ENCODE data around the gene TTLL6. TPM values are rescaled to one million over a fixed set of nuclear protein-coding genes. Genes with fewer than 3 reads are reported as not detected.
"Not testable (repeated sequence)": the region's sequence is repeated elsewhere in the genome, so short reads cannot be mapped to it uniquely, and the experiment has no call there.

TTLL6 gene
- total and polyA plus RNA-seq, 5 experiments from 2014 or later, result not detected

DNA sequence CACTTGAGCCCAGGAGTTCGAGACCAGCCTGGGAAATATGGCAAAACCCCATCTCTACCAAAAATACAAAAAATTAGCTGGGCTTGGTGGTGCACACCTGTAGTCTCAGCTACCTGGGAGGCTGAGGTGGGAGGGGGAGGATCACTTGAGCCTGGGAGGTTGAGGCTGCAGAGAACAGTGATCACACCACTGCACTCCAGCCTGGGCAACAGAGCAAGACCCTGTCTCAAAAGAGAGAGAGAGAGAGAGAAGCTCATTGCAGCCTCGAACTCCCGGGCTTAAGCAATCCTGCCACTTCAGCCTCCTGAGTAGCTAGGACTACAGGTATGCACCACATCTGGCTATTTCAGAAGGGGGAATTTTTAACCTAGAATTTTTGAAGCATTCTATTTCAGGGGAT lies 100.5 kb downstream of the TTLL6 start:
- not testable (repeated sequence) for H3K27ac Mint-ChIP-seq, ATAC-seq, DNase-seq, H3K4me3 Mint-ChIP-seq, H3K36me3 Mint-ChIP-seq
- POLR2A ChIA-PET, result interaction anchor here (1.3 kb wide), 1 partner anchor 16 kb away, joined by 4 read pairs; no protein-coding TSS in a partner anchor
- Mint-ChIP-seq H3K9me3 (peaks cover 0 to 12% (median 3%) of the 10 kb centered on the region in 9 donors), H3K4me1 (peaks cover 7 to 17% (median 14%) of the 10 kb centered on the region in 4 donors), H3K27me3 (peaks cover 37 to 86% (median 67%) of the 10 kb centered on the region in 5 donors)

DNA sequence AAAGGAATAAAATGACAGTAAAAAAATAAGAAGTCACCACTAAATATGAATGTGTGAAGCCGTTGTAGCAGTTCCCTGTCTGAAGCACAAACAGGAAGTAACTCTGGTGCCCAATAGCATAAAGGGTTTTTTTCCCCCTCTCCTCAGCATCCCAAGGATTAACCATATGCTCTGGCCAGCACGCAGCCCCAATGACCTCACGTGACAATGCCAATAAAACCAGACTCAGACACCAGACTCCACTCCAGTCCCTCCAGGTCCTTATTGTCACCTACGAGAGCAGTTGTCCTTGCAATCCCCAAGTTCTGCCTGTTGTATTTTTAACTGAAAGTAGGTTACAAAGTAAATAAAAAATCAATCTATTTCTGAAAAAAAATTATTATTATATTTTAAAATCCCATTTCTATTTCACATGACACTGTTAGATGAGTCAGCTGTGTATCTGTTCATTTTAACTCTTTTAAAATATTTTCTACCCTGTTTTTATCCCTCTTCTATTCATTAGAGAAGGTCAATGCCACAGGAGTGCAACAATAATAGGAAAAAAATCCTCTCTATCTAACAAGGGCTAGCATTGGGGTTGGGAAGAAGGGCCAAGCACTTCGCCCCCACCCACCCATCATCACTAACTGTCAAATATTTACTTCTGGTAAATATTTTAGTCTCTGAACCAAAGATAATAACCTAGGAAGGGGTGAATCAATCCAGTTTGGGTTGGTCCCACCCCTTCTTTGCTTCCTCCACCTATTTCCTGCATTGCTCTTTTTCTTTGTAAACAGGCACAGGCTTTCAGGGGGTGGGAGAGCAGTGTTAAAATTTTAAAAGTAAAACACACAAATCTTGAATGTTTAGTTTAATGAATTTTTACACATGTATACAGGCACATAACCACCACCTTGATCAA lies 101.3 kb downstream of the TTLL6 start:
- no peak overlapping the region for H3K27ac Mint-ChIP-seq
- POLR2A ChIA-PET, result no interaction called here
- H3K9me3 Mint-ChIP-seq, result peaks cover 0 to 12% (median 3%) of the 10 kb centered on the region in 9 donors

More for the DNA sequence above, 101.3 kb downstream of the TTLL6 start:
- Mint-ChIP-seq H3K4me3 (no peak overlapping the region), H3K36me3 (peaks cover 0 to 9% (median 7%) of the 10 kb centered on the region in 3 donors), H3K4me1 (peaks cover 6 to 17% (median 14%) of the 10 kb centered on the region in 4 donors), H3K27me3 (peaks cover 40 to 88% (median 68%) of the 10 kb centered on the region in 5 donors)
- no peak for DNase-seq
- ATAC-seq, result no peak

Small RNAs within 50 kb of the gene (microRNA-seq; reads per million reads assigned to microRNA genes)
- gene MIR3185 (ENCODE audit: borderline microRNAs expressed), result not detected

Other genes starting within 250 kb of the TTLL6 start
- gene HOXB4, start 238.9 kb downstream of the TTLL6 start, total RNA-seq, result 1 to 10 TPM; 1.8 to 2.3 TPM
- under 1 TPM in 2 of 3 donors, not detected in 1; 0.06 TPM for gene HOXB4, start 238.9 kb downstream of the TTLL6 start, polyA plus RNA-seq
- gene HOXB3, start 227.0 kb downstream of the TTLL6 start, total RNA-seq, result 1 to 10 TPM; 7.2 to 8.1 TPM
- under 1 TPM in 1 of 3 donors, not detected in 2; 0.19 TPM for gene HOXB3, start 227.0 kb downstream of the TTLL6 start, polyA plus RNA-seq
- not detected for gene HOXB5, start 223.4 kb downstream of the TTLL6 start, total RNA-seq
- gene HOXB5, start 223.4 kb downstream of the TTLL6 start, polyA plus RNA-seq, result not detected
- not detected for gene HOXB6, start 212.2 kb downstream of the TTLL6 start, total RNA-seq
- gene HOXB6, start 212.2 kb downstream of the TTLL6 start, polyA plus RNA-seq, result not detected
- gene HOXB7, start 206.2 kb downstream of the TTLL6 start, total RNA-seq, result not detected
- gene HOXB7, start 206.2 kb downstream of the TTLL6 start, polyA plus RNA-seq, result under 1 TPM in 2 of 3 donors, not detected in 1; 0.22 to 0.40 TPM
- not detected for gene HOXB8, start 201.9 kb downstream of the TTLL6 start, total RNA-seq
- gene HOXB8, start 201.9 kb downstream of the TTLL6 start, polyA plus RNA-seq, result not detected
- gene HOXB9, start 190.9 kb downstream of the TTLL6 start, total RNA-seq, result not detected
- under 1 TPM in 1 of 3 donors, not detected in 2; 0.13 TPM for gene HOXB9, start 190.9 kb downstream of the TTLL6 start, polyA plus RNA-seq
- gene PRAC1, start 94.7 kb downstream of the TTLL6 start, total RNA-seq, result not detected
- not detected for gene PRAC1, start 94.7 kb downstream of the TTLL6 start, polyA plus RNA-seq
- not detected for gene PRAC2, start 94.0 kb downstream of the TTLL6 start, total RNA-seq
- gene PRAC2, start 94.0 kb downstream of the TTLL6 start, polyA plus RNA-seq, result not detected
- not detected for gene HOXB13, start 88.5 kb downstream of the TTLL6 start, total RNA-seq
- not detected for gene HOXB13, start 88.5 kb downstream of the TTLL6 start, polyA plus RNA-seq
- 100 to 1,000 TPM; 133 to 135 TPM for gene CALCOCO2, start 13.8 kb upstream of the TTLL6 start, total RNA-seq
- 100 to 1,000 TPM; 123 to 157 (median 127) TPM for gene CALCOCO2, start 13.8 kb upstream of the TTLL6 start, polyA plus RNA-seq
- gene ATP5MC1, start 75.6 kb upstream of the TTLL6 start, total RNA-seq, result 10 to 100 TPM; 36.8 to 43.1 TPM
- 100 to 1,000 TPM; 162 to 215 (median 192) TPM for gene ATP5MC1, start 75.6 kb upstream of the TTLL6 start, polyA plus RNA-seq
- gene UBE2Z, start 91.2 kb upstream of the TTLL6 start, total RNA-seq, result 100 to 1,000 TPM; 100 to 109 TPM
- 10 to 100 TPM; 58.4 to 76.0 (median 65.2) TPM for gene UBE2Z, start 91.2 kb upstream of the TTLL6 start, polyA plus RNA-seq
- 10 to 100 TPM; 57.1 to 63.7 TPM for gene SNF8, start 127.6 kb upstream of the TTLL6 start, total RNA-seq
- gene SNF8, start 127.6 kb upstream of the TTLL6 start, polyA plus RNA-seq, result 100 to 1,000 TPM; 104 to 110 (median 105) TPM
- not detected for gene GIP, start 151.4 kb upstream of the TTLL6 start, total RNA-seq
- not detected for gene GIP, start 151.4 kb upstream of the TTLL6 start, polyA plus RNA-seq
- gene IGF2BP1, start 180.2 kb upstream of the TTLL6 start, total RNA-seq, result not detected
- not detected for gene IGF2BP1, start 180.2 kb upstream of the TTLL6 start, polyA plus RNA-seq